Limb (tissue), 2 donors: Measurements from ENCODE around the gene KCNJ9.
A peak's percentile ranks its signal among the peaks of the same experiment; 100 is the strongest.
"Not testable (repeated sequence)": the region's sequence is repeated elsewhere in the genome, so short reads cannot be mapped to it uniquely, and the experiment has no call there.

Experiments
- DNase-seq, 2 donors: peaks; one replicate each; pipeline ENCODE4 v3.0.0-alpha.2; 2016; ENCODE audit errors: extremely low spot score in 2 of 2

Gene KCNJ9

GRCh38 chr1:160101717-160102522 is 20.6 kb downstream of the KCNJ9 start:
- no peak for DNase-seq

- no peak for DNase-seq
These were observed 22.5 kb downstream of the KCNJ9 start for GRCh38 chr1:160103658-160104408.

- DNase-seq = no peak
These were observed 23.1 kb downstream of the KCNJ9 start for GRCh38 chr1:160104486-160104885.

GRCh38 chr1:160105155-160105554 is 23.8 kb downstream of the KCNJ9 start:
- DNase-seq = no peak

- DNase-seq = no peak
These were observed 26.2 kb downstream of the KCNJ9 start for GRCh38 chr1:160107512-160107911.

- DNase-seq = peak; percentile 29 to 65
These were observed 27.7 kb downstream of the KCNJ9 start for GRCh38 chr1:160108888-160109662.

GRCh38 chr1:160109686-160110085 is 28.3 kb downstream of the KCNJ9 start:
- no peak for DNase-seq

- DNase-seq = not testable (repeated sequence)
These were observed 30.1 kb downstream of the KCNJ9 start for GRCh38 chr1:160111462-160111861.

- DNase-seq = peak; percentile 53 to 57
These were observed 31.0 kb downstream of the KCNJ9 start for GRCh38 chr1:160112357-160112756.

GRCh38 chr1:160113407-160113806 is 32.1 kb downstream of the KCNJ9 start:
- no peak for DNase-seq

- DNase-seq = no peak
These were observed 32.7 kb downstream of the KCNJ9 start for GRCh38 chr1:160114085-160114484.

GRCh38 chr1:160115545-160116282 is 34.4 kb downstream of the KCNJ9 start, which contains the start of gene ATP1A2:
Gene ATP1A2, plus strand, starts transcription at chr1:160115759. Its CDS starts 103 bp downstream, at chr1:160115862.
- peak; percentile 21 to 64 for DNase-seq

- no peak for DNase-seq
These were observed 35.2 kb downstream of the KCNJ9 start for GRCh38 chr1:160116283-160117147.

GRCh38 chr1:160117300-160117699 is 36.0 kb downstream of the KCNJ9 start:
- DNase-seq = no peak

GRCh38 chr1:160117709-160118183 is 36.4 kb downstream of the KCNJ9 start:
- DNase-seq = peak; percentile 58 to 83

- DNase-seq = no peak
These were observed 37.6 kb downstream of the KCNJ9 start for GRCh38 chr1:160118928-160119327.

GRCh38 chr1:160120797-160121196 is 39.5 kb downstream of the KCNJ9 start:
- DNase-seq = no peak

- DNase-seq = no peak
These were observed 40.0 kb downstream of the KCNJ9 start for GRCh38 chr1:160121388-160121787.

- no peak for DNase-seq
These were observed 41.7 kb downstream of the KCNJ9 start for GRCh38 chr1:160122978-160123495.

- no peak for DNase-seq
These were observed 42.4 kb downstream of the KCNJ9 start for GRCh38 chr1:160123726-160124125.
